Gastrocnemius medialis (tissue), 4 donors: Measurements from ENCODE around the gene PRDM16.

Experiments
- POLR2A ChIP-seq, 2 donors: fragments of 450-650 bp; IDR thresholded peaks; one replicate each; pipeline ENCODE4 v1.6.1; 2017; ENCODE audit warnings: antibody characterized with exemption in 2 of 2, mild to moderate bottlenecking in 2 of 2, moderate library complexity in 2 of 2
- TF ChIP-seq, protein P1 (sequence below), 5 experiments: fragments of 450-650 bp in 3 of 5; fragments of 200-600 bp in 2 of 5; sonication (generic) in 2 of 5; IDR thresholded peaks in 4 of 5; conservative IDR thresholded peaks in 1 of 5; 1 replicate in 4 of 5; 2 replicates in 1 of 5; pipeline ENCODE4 v1.5.1; 2016 to 2019; ENCODE audit warnings: antibody characterized with exemption in 5 of 5, mild to moderate bottlenecking in 3 of 5, moderate library complexity in 3 of 5

DNA sequence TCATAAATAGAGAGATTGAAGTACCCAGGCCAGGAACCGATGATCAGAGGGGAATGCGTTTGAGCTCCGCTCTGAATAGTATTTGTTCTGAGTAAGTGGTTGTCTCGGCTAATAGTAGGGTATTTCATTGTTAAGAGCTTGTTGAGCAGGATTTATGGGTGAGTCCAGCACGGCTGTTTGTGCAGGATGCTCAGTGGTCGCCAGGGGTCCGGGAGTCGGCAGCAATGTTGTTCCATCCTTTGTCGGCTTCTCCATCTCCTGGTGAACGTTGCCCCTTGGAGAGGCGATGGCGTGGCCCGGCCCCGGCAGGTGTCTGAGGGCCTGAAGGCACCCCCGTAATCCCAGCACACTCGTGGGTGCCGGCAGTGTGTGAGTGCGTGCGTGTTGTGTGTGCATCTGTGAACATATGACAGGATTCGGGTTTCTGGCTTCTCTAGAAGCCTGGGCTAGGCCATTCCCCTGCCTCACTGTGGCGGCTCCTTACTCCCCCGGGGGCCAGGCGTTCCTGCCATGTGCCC is 224.6 kb downstream of the PRDM16 start:
- TF ChIP-seq, protein P1, sequence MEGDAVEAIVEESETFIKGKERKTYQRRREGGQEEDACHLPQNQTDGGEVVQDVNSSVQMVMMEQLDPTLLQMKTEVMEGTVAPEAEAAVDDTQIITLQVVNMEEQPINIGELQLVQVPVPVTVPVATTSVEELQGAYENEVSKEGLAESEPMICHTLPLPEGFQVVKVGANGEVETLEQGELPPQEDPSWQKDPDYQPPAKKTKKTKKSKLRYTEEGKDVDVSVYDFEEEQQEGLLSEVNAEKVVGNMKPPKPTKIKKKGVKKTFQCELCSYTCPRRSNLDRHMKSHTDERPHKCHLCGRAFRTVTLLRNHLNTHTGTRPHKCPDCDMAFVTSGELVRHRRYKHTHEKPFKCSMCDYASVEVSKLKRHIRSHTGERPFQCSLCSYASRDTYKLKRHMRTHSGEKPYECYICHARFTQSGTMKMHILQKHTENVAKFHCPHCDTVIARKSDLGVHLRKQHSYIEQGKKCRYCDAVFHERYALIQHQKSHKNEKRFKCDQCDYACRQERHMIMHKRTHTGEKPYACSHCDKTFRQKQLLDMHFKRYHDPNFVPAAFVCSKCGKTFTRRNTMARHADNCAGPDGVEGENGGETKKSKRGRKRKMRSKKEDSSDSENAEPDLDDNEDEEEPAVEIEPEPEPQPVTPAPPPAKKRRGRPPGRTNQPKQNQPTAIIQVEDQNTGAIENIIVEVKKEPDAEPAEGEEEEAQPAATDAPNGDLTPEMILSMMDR (IDR thresholded peaks at IDR 0.05 in 4 of 5, conservative IDR thresholded peaks at IDR 0.05 in 1 of 5) = no peak
- no peak for TF ChIP-seq POLR2A (IDR thresholded peaks at IDR 0.05)
